Muscle of leg (tissue), 11 donors: ENCODE data around the gene ITPR1. TPM values are rescaled to one million over a fixed set of nuclear protein-coding genes. Genes with fewer than 3 reads are reported as not detected.

ENCODE experiments used
- DNase-seq: peaks from one replicate; pipeline ENCODE4 v3.0.0; 2013
- H3K27ac ChIP-seq: one replicate; pipeline ENCODE4 v1.5.1; 2013; ENCODE audit warnings: mild to moderate bottlenecking, low read length, control low read depth
- H3K27me3 ChIP-seq: one replicate; pipeline ENCODE4 v1.6.1; 2013; ENCODE audit warnings: low read length; ENCODE audit not compliant: control insufficient read depth, insufficient read depth
- H3K36me3 ChIP-seq: one replicate; pipeline ENCODE4 v1.6.1; 2013; ENCODE audit warnings: low read length; ENCODE audit not compliant: control insufficient read depth, insufficient read depth
- H3K4me1 ChIP-seq: one replicate; pipeline ENCODE4 v1.6.1; 2013; ENCODE audit warnings: low read length; ENCODE audit not compliant: control insufficient read depth, insufficient read depth
- H3K4me3 ChIP-seq: one replicate; pipeline ENCODE4 v1.5.1; 2013; ENCODE audit warnings: low read length, control low read depth
- H3K9me3 ChIP-seq: replicated peaks from 2 replicates; pipeline ENCODE4 v1.6.1; 2013; ENCODE audit warnings: low read depth, low read length; ENCODE audit not compliant: control insufficient read depth
- WGBS: methylation state at CpG from one replicate; pipeline ENCODE4 v1.1.5; 2013; ENCODE audit warnings: missing lambda C conversion rate; ENCODE audit not compliant: insufficient coverage; 5-methylcytosine and 5-hydroxymethylcytosine counted together
- polyA plus RNA-seq, 8 donors: library from polyadenylated mRNA; unstranded; fragments of 120-200 nt; gene quantifications; one replicate each; pipeline versions ENCODE4 v1.2.1 to v1.2.3, GENCODE V29; 2013; ENCODE audit warnings: inconsistent platforms in 1 of 8, low replicate concordance in 1 of 8; ENCODE audit not compliant: insufficient read length in 8 of 8, insufficient read depth in 1 of 8
- total RNA-seq: library from RNA; stranded (reverse); fragments of 120-200 nt; gene quantifications from one replicate; pipeline ENCODE4 v1.2.4, GENCODE V29; 2013

ITPR1 gene
- total and polyA plus RNA-seq, 9 donors, result 15.4 to 34.4 (median 20.5) TPM

DNA sequence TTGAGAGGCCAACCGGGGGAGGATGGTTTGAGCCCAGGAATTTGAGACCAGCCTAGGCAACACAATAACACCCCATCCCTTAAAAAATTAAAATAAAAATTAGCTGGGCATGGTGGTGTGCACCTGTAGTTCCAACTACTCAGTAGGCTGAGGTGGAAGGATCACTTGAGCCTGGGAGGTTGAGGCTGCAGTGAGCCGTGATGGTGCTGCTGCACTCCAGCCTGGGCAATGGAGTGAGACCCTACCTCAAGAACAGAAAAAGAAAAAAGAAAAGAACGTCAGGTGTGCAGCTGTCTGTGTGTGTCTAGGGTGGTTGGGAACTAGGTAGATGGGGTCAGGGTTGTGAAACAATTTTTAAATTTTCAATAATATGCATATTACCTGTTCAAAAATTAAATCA, 389.9 kb downstream of the ITPR1 start:
- Histone ChIP-seq H3K4me3 (no peak overlapping the region), H3K9me3 (no peaks in the 10 kb centered on the region), H3K36me3 (no peaks in the 10 kb centered on the region), H3K27me3 (no peaks in the 10 kb centered on the region), H3K27ac (no peak overlapping the region), H3K4me1 (no peaks in the 10 kb centered on the region)
- WGBS, result no CpG with 5 or more reads among the region's 3 CpGs
- DNase-seq, result no peak

- Histone ChIP-seq H3K36me3 (no peaks in the 10 kb centered on the region), H3K27me3 (no peaks in the 10 kb centered on the region), H3K27ac (no peak overlapping the region), H3K9me3 (no peaks in the 10 kb centered on the region), H3K4me3 (no peak overlapping the region), H3K4me1 (no peaks in the 10 kb centered on the region)
- no CpG with 5 or more reads among the region's 3 CpGs for WGBS
- no peak for DNase-seq
These were observed 391.7 kb downstream of the ITPR1 start for GRCh38 chr3:4884888-4885287.

DNA sequence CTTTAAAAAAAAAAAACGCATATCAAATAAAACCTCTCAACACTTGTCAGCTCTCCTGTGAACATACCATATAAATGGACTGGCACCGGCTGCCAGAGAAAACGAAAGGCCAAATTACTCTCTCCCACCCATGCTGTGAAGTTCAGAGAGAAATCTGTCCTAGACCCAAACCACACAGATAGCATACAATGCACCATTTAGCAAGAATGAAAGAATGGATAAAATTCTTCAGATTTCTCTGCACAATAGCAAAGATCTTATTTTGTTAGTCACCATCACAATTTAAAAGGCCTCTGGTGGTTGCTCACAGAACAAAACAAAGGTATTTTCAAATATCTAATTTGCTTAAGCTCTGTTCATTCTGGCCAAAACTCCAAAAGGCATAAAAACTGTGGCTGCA, 392.2 kb downstream of the ITPR1 start:
- no peaks in the 10 kb centered on the region for H3K36me3 ChIP-seq
- H3K4me1 ChIP-seq, result no peaks in the 10 kb centered on the region
- no peak overlapping the region for H3K27ac ChIP-seq
- no peak overlapping the region for H3K4me3 ChIP-seq
- no peaks in the 10 kb centered on the region for H3K27me3 ChIP-seq
- WGBS, result no CpG with 5 or more reads among the region's 3 CpGs
- no peaks in the 10 kb centered on the region for H3K9me3 ChIP-seq
- DNase-seq, result no peak

- no peaks in the 10 kb centered on the region for H3K36me3 ChIP-seq
- DNase-seq, result no peak
- H3K4me3 ChIP-seq, result no peak overlapping the region
- H3K27me3 ChIP-seq, result no peaks in the 10 kb centered on the region
- H3K9me3 ChIP-seq, result no peaks in the 10 kb centered on the region
- WGBS, result 97% methylated on average over 5 of the region's 7 CpGs
- no peak overlapping the region for H3K27ac ChIP-seq
- no peaks in the 10 kb centered on the region for H3K4me1 ChIP-seq
These were observed 393.3 kb downstream of the ITPR1 start for GRCh38 chr3:4886448-4886847.

- Histone ChIP-seq H3K4me1 (no peaks in the 10 kb centered on the region), H3K27ac (no peak overlapping the region), H3K4me3 (no peak overlapping the region), H3K36me3 (no peaks in the 10 kb centered on the region), H3K27me3 (no peaks in the 10 kb centered on the region), H3K9me3 (no peaks in the 10 kb centered on the region)
- DNase-seq, result no peak
- WGBS, result 79% methylated on average over 5 of the region's 8 CpGs
These were observed 394.0 kb downstream of the ITPR1 start for GRCh38 chr3:4887177-4887576.

DNA sequence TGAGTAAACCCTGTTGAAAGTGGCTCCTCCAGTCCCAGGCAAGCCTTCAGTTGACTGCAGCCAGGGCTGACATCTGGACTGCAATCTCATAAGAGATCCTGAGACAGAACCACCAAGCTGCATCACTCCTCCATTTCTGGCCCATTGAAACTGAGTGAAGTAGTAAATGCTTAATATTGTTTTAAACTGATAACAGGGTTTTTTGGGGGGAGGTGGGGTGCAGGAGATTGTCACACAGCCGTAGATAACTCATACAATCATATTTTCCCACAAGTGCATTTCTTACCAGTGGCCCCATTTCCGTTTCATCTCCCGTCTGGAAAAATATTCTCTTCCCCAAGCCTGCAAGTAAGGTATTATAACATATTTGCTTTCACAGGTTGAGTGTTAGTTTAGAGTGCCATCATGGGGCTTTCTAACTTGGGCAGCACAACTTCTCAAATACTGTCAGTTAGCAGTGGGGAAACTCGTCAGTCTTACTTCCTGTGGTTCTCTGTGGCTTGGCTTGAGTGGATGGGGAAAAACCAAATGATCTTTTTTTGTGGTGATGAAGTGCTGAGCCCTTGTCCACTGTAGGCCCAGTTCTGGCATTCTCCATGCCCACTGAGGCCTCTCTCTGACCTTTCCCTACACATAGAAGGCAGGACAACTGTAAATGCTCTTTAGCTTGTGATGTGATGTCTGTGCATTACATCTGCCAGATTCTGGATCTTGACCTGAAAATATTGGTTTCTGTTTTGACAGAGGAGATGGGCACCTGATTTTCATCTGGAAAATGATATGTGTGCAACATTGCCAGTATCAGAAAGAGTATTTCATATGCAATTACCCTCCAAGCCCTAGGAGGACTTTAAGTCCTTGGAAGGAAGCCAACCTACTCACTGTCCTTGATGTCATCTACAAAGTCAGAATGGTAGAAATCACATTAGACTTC, 396.0 kb downstream of the ITPR1 start:
- no CpG with 5 or more reads among the region's 4 CpGs for WGBS
- H3K9me3 ChIP-seq, result no peaks in the 10 kb centered on the region
- H3K27ac ChIP-seq, result no peak overlapping the region
- no peaks in the 10 kb centered on the region for H3K36me3 ChIP-seq
- H3K4me1 ChIP-seq, result no peaks in the 10 kb centered on the region
- H3K27me3 ChIP-seq, result no peaks in the 10 kb centered on the region
- no peak for DNase-seq
- H3K4me3 ChIP-seq, result no peak overlapping the region

- Histone ChIP-seq H3K9me3 (no peaks in the 10 kb centered on the region), H3K4me1 (no peaks in the 10 kb centered on the region), H3K27ac (no peak overlapping the region), H3K36me3 (no peaks in the 10 kb centered on the region), H3K4me3 (no peak overlapping the region), H3K27me3 (no peaks in the 10 kb centered on the region)
- DNase-seq, result peak; percentile 50
- WGBS, result no CpG with 5 or more reads among the region's 3 CpGs
These were observed 396.7 kb downstream of the ITPR1 start for GRCh38 chr3:4889896-4890295.

DNA sequence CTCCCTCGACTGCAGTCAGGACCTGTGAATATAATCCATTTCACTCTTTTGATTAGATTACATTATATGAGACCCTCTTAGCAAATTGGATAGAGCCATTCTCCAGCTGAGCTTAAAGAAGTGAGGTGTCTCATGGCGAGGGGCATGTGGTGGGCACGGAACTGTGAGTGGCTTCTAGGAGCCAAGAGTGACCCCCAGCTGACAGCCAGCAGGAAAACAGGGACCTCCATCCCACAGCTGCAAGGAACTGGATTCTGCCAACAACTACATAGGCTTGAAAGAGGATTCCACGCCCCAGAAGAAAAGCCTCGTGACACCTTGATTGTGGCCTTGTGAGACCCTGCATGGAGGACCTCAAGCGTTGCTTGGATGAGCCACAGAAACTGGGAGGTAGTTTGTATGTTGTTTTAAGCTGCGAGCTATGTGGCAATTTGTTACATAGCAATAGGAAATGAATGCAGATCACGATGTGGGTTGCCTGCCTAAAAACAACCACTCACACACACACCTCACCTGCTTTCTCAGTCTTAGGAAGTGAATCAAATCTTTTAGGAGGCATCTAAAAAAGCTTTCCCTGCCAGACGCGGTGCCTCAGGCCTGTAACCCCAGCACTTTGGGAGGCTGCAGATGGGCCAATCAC, 401.9 kb downstream of the ITPR1 start:
- Histone ChIP-seq H3K27me3 (no peaks in the 10 kb centered on the region), H3K36me3 (no peaks in the 10 kb centered on the region), H3K9me3 (no peaks in the 10 kb centered on the region), H3K27ac (no peak overlapping the region), H3K4me1 (no peaks in the 10 kb centered on the region), H3K4me3 (no peak overlapping the region)
- no peak for DNase-seq
- 75% methylated on average over 5 of the region's 10 CpGs for WGBS

DNA sequence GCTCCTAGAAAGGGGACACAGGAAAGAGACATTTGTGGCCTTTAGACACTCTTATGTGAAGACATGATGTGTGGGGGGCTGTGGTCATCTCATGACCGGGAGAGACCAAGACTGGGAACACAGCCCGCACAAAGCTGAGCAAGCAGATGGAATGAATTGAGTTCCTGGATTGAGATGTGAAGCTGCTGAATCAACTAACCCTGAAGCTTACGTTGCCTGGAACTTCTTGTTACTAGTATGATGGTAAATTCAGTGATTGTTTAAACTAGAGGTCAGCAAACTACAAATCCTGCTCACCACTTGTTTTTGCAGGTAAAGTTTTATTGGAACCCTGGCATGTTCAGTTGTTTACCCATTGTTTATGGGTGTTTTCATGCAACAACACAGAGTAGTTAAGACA, 402.7 kb downstream of the ITPR1 start:
- no peak overlapping the region for H3K27ac ChIP-seq
- H3K4me1 ChIP-seq, result no peaks in the 10 kb centered on the region
- no peak overlapping the region for H3K4me3 ChIP-seq
- peak; percentile 90 for DNase-seq
- H3K9me3 ChIP-seq, result no peaks in the 10 kb centered on the region
- WGBS, result 40% methylated on average over 1 of the region's 3 CpGs
- H3K27me3 ChIP-seq, result no peaks in the 10 kb centered on the region
- no peaks in the 10 kb centered on the region for H3K36me3 ChIP-seq
